GM12878 (cell line): ENCODE data around the gene OPRL1. TPM values are rescaled to one million over a fixed set of nuclear protein-coding genes. Genes with fewer than 3 reads are reported as not detected.
A peak's percentile ranks its signal among the peaks of the same experiment; 100 is the strongest.

Experiments
- ATF7 ChIP-seq: fragments of 450-650 bp; IDR thresholded peaks from 2 replicates; pipeline ENCODE4 v1.6.1; 2016; ENCODE audit warnings: low read depth, mild to moderate bottlenecking
- CREB1 ChIP-seq: IDR thresholded peaks from 2 replicates; pipeline ENCODE4 v1.6.1; 2012; ENCODE audit warnings: low read depth, mild to moderate bottlenecking, inconsistent platforms
- CREM ChIP-seq: IDR thresholded peaks from 2 replicates; pipeline ENCODE4 v1.6.1; 2014; ENCODE audit warnings: antibody characterized with exemption, low read depth
- CUX1 ChIP-seq: IDR thresholded peaks from 2 replicates; pipeline ENCODE4 v1.6.1; 2012; ENCODE audit warnings: improper control_type of control experiment, low read depth, low read length; ENCODE audit not compliant: insufficient replicate concordance
- MEF2B ChIP-seq: fragments of 450-650 bp; IDR thresholded peaks from 2 replicates; pipeline ENCODE4 v1.6.1; 2018; ENCODE audit warnings: mild to moderate bottlenecking, moderate library complexity; ENCODE audit not compliant: partially characterized antibody, poor library complexity, severe bottlenecking
- NBN ChIP-seq: fragments of 450-650 bp; IDR thresholded peaks from 2 replicates; pipeline ENCODE4 v1.6.1; 2016
- RB1 ChIP-seq: fragments of 450-650 bp; formaldehyde crosslinking; IDR thresholded peaks from 2 replicates; pipeline ENCODE4 v1.6.1; 2017; ENCODE audit warnings: mild to moderate bottlenecking, borderline replicate concordance
- RELB ChIP-seq: fragments of 450-650 bp; IDR thresholded peaks from 2 replicates; pipeline ENCODE4 v1.6.1; 2017; ENCODE audit warnings: low read depth, mild to moderate bottlenecking, moderate library complexity
- SRF ChIP-seq, 2 experiments: IDR thresholded peaks; 2 replicates each; pipeline ENCODE4 v1.6.1; 2011; ENCODE audit warnings: low read depth in 2 of 2, low read length in 2 of 2, mild to moderate bottlenecking in 1 of 2, moderate library complexity in 1 of 2
- TAF1 ChIP-seq: IDR thresholded peaks from 2 replicates; pipeline ENCODE4 v1.6.1; 2011; ENCODE audit warnings: mild to moderate bottlenecking, low read depth, low read length, borderline replicate concordance
- TARDBP ChIP-seq: IDR thresholded peaks from 2 replicates; pipeline ENCODE4 v1.6.1; 2016; ENCODE audit warnings: borderline replicate concordance
- ZNF687 ChIP-seq: fragments of 450-650 bp; IDR thresholded peaks from 2 replicates; pipeline ENCODE4 v1.6.1; 2017; ENCODE audit warnings: mild to moderate bottlenecking, moderate library complexity
- polyA plus RNA-seq, 11 experiments: library from polyadenylated mRNA; depleted of rRNA in 4 of 11; unstranded in 6 of 11; stranded (reverse) in 5 of 11; fragments of >200 nt; fragmentation: Nextera tagmentation in 4 of 11; fragmentation: Illumina TruSeq in 1 of 11; extraction: Ambion mirVana in 4 of 11; extraction: Trizol in 1 of 11; gene quantifications; 1 replicate in 1 of 11; 2 replicates in 10 of 11; pipeline versions ENCODE4 v1.2.1 to v1.2.3, GENCODE V29; 2011 to 2016; ENCODE audit warnings: inconsistent platforms in 2 of 11, missing spikeins in 2 of 11, low read depth in 1 of 11
- total RNA-seq, 4 experiments: library from RNA; depleted of rRNA in 3 of 4; stranded (reverse); fragments of >200 nt in 3 of 4; fragmentation: Illumina TruSeq in 1 of 4; extraction: Trizol in 1 of 4; gene quantifications; 2 replicates each; pipeline versions ENCODE4 v1.2.1 to v1.2.3, GENCODE V29; 2013 to 2021
- TF ChIP-seq, protein P1 (sequence below): fragments of 450-650 bp; IDR thresholded peaks from 2 replicates; pipeline ENCODE4 v1.6.1; 2017; ENCODE audit warnings: mild to moderate bottlenecking, moderate library complexity

The OPRL1 gene
- total and polyA plus RNA-seq, 10 of the 15 experiments (the other 5 are each of a cell fraction or from before 2014, with no cell fraction given): 0.04 to 0.41 (median 0.24) TPM; not detected in 1

DNA sequence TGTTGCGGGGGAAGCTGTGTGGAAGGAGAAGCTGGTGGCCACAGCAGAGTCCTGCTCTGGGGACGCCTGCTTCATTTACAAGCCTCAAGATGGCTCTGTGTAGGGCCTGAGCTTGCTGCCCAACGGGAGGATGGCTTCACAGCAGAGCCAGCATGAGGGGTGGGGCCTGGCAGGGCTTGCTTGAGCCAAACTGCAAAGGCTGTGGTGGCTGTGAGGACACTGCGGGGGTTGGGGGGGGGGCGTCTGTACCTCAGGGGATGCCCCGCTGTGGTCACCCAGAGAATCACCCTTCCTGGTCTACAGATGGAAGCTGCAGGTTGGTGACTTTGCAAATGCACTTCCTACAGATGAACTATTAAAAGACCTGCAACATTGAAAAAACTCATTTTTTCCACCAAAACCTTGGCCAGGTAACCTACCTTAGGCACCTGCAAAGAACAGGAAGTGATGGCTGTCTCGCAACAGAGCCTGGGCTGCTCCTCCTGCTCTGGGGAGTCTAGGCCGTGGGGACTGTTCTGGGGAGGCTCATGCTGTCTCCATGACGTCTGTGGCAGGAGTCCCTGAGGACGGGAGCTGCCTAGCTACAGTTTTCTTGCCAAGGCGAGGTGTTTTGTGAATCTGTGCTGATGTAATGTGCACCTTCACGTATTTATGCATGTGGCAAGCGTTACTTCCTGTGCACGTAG, 20.1 kb downstream of the OPRL1 start (continued):
- TF ChIP-seq MEF2B (peak; percentile 80), ZNF687 (0 out of 2 replicates have a peak, but pooled peaks have one; percentile 24), CUX1 (no peak), CREM (0 out of 2 replicates have a peak, but pooled peaks have one; percentile 16), TAF1 (no peak), SRF (IDR thresholded peaks at IDR 0.05; ENCODE audit: low read depth in 2 of 2, low read length in 2 of 2) (no peak), CREB1 (0 out of 2 replicates have a peak, but pooled peaks have one; percentile 31), RELB (peak; percentile 22; the same call in 1 of the 2 replicates), ATF7 (peak; percentile 88), NBN (peak; percentile 66; the same call in 1 of the 2 replicates), RB1 (no peak), TARDBP (no peak)
- TF ChIP-seq, protein P1, sequence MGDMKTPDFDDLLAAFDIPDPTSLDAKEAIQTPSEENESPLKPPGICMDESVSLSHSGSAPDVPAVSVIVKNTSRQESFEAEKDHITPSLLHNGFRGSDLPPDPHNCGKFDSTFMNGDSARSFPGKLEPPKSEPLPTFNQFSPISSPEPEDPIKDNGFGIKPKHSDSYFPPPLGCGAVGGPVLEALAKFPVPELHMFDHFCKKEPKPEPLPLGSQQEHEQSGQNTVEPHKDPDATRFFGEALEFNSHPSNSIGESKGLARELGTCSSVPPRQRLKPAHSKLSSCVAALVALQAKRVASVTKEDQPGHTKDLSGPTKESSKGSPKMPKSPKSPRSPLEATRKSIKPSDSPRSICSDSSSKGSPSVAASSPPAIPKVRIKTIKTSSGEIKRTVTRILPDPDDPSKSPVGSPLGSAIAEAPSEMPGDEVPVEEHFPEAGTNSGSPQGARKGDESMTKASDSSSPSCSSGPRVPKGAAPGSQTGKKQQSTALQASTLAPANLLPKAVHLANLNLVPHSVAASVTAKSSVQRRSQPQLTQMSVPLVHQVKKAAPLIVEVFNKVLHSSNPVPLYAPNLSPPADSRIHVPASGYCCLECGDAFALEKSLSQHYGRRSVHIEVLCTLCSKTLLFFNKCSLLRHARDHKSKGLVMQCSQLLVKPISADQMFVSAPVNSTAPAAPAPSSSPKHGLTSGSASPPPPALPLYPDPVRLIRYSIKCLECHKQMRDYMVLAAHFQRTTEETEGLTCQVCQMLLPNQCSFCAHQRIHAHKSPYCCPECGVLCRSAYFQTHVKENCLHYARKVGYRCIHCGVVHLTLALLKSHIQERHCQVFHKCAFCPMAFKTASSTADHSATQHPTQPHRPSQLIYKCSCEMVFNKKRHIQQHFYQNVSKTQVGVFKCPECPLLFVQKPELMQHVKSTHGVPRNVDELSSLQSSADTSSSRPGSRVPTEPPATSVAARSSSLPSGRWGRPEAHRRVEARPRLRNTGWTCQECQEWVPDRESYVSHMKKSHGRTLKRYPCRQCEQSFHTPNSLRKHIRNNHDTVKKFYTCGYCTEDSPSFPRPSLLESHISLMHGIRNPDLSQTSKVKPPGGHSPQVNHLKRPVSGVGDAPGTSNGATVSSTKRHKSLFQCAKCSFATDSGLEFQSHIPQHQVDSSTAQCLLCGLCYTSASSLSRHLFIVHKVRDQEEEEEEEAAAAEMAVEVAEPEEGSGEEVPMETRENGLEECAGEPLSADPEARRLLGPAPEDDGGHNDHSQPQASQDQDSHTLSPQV: no peak
